HepG2 (cell line): Measurements from ENCODE around the gene SGK1. TPM values are rescaled to one million over a fixed set of nuclear protein-coding genes. Genes with fewer than 3 reads are reported as not detected.

ENCODE experiments used
- AHDC1 ChIP-seq: sonication (generic); formaldehyde crosslinking; IDR thresholded peaks from 2 replicates; pipeline ENCODE4 v1.5.1; 2020; ENCODE audit warnings: mild to moderate bottlenecking, missing genetic modification reagents, borderline replicate concordance
- ATF3 ChIP-seq: sonication (generic); formaldehyde crosslinking; IDR thresholded peaks from 2 replicates; pipeline ENCODE4 v1.4.0; 2020; ENCODE audit warnings: missing genetic modification reagents
- KLF6 ChIP-seq: IDR thresholded peaks from 2 replicates; pipeline ENCODE4 v1.8.0; 2016; ENCODE audit warnings: missing biosample characterization, missing genetic modification reagents
- MED1 ChIP-seq: sonication (generic); formaldehyde crosslinking; IDR thresholded peaks from 2 replicates; pipeline ENCODE4 v1.4.0; 2020; ENCODE audit warnings: missing genetic modification reagents
- RARG ChIP-seq: sonication (generic); formaldehyde crosslinking; IDR thresholded peaks from 2 replicates; pipeline ENCODE4 v1.4.0; 2020; ENCODE audit warnings: low read depth, mild to moderate bottlenecking, missing genetic modification reagents
- SIN3A ChIP-seq: IDR thresholded peaks from 2 replicates; pipeline ENCODE4 v1.6.1; 2011; ENCODE audit warnings: low read depth, mild to moderate bottlenecking, control low read depth, low read length, borderline replicate concordance
- TBX2 ChIP-seq: sonication (generic); formaldehyde crosslinking; IDR thresholded peaks from 2 replicates; pipeline ENCODE4 v1.5.0; 2020; ENCODE audit warnings: missing genetic modification reagents, mild to moderate bottlenecking, borderline replicate concordance
- USF2 ChIP-seq, 2 experiments: sonication (generic) in 1 of 2; formaldehyde crosslinking in 1 of 2; IDR thresholded peaks; 2 replicates each; pipeline versions ENCODE4 v1.5.1 to v1.6.1; 2011 to 2020; ENCODE audit warnings: borderline replicate concordance in 1 of 2, low read depth in 1 of 2, low read length in 1 of 2, mild to moderate bottlenecking in 1 of 2, missing genetic modification reagents in 1 of 2, moderate library complexity in 1 of 2
- YEATS2 ChIP-seq: sonication (generic); formaldehyde crosslinking; IDR thresholded peaks from 2 replicates; pipeline ENCODE4 v1.4.0; 2020; ENCODE audit warnings: missing genetic modification reagents, borderline replicate concordance
- ZMYM3 ChIP-seq: sonication (generic); formaldehyde crosslinking; IDR thresholded peaks from 2 replicates; pipeline ENCODE4 v1.5.1; 2020; ENCODE audit warnings: mild to moderate bottlenecking, missing genetic modification reagents
- ZNF17 ChIP-seq: sonication (generic); formaldehyde crosslinking; IDR thresholded peaks from 2 replicates; pipeline ENCODE4 v1.5.0; 2020; ENCODE audit warnings: mild to moderate bottlenecking, missing genetic modification reagents
- ZNF34 ChIP-seq: sonication (generic); formaldehyde crosslinking; IDR thresholded peaks from 2 replicates; pipeline ENCODE4 v1.4.0; 2020; ENCODE audit warnings: mild to moderate bottlenecking, missing genetic modification reagents, borderline replicate concordance
- ZNF362 ChIP-seq: sonication (generic); formaldehyde crosslinking; IDR thresholded peaks from 2 replicates; pipeline ENCODE4 v1.4.0; 2020; ENCODE audit warnings: missing genetic modification reagents, mild to moderate bottlenecking, borderline replicate concordance
- ZNF367 ChIP-seq: sonication (generic); formaldehyde crosslinking; IDR thresholded peaks from 2 replicates; pipeline ENCODE4 v1.4.0; 2020; ENCODE audit warnings: missing genetic modification reagents, borderline replicate concordance
- ZNF639 ChIP-seq: conservative IDR thresholded peaks from 2 replicates; pipeline ENCODE4 v1.6.1; 2018; ENCODE audit warnings: missing genetic modification reagents
- ZNF839 ChIP-seq: sonication (generic); formaldehyde crosslinking; IDR thresholded peaks from 2 replicates; pipeline ENCODE4 v1.4.0; 2020; ENCODE audit warnings: missing genetic modification reagents, mild to moderate bottlenecking, borderline replicate concordance
- ZSCAN9 ChIP-seq: IDR thresholded peaks from 2 replicates; pipeline ENCODE4 v1.6.1; 2016; ENCODE audit warnings: borderline replicate concordance
- polyA plus RNA-seq, 8 experiments: library from polyadenylated mRNA; depleted of rRNA in 3 of 8; stranded (reverse) in 7 of 8; unstranded in 1 of 8; fragments of >200 nt; fragmentation: Illumina TruSeq in 4 of 8; extraction: Trizol in 4 of 8; gene quantifications; 2 replicates each; pipeline versions ENCODE4 v1.2.1 to v1.2.3, GENCODE V29; 2011 to 2016; ENCODE audit warnings: low read depth in 4 of 8, missing spikeins in 1 of 8, mixed read lengths in 1 of 8; ENCODE audit not compliant: insufficient read depth in 1 of 8
- total RNA-seq, 5 experiments: library from RNA; depleted of rRNA; stranded (reverse); fragments of >200 nt; fragmentation: Illumina TruSeq; extraction: Trizol; gene quantifications; 2 replicates each; pipeline ENCODE4 v1.2.3, GENCODE V29; 2016; ENCODE audit warnings: low read depth in 1 of 5

The SGK1 gene
- total and polyA plus RNA-seq, 2 of the 13 experiments (the other 11 are each of a cell fraction or from before 2014, with no cell fraction given) = 56.1 to 56.2 TPM

- TF ChIP-seq MED1 (CRISPR knock-in tag) = peak; percentile 99
- peak; percentile 66; the same call in 1 of the 2 replicates for TF ChIP-seq ZNF362 (CRISPR knock-in tag)
- TF ChIP-seq ZMYM3 (CRISPR knock-in tag) = no peak
- 0 out of 2 replicates have a peak, but pooled peaks have one; percentile 38 for TF ChIP-seq KLF6
- peak; percentile 89; the same call in 1 of the 2 replicates for TF ChIP-seq ATF3 (CRISPR knock-in tag)
- TF ChIP-seq AHDC1 (CRISPR knock-in tag) = peak; percentile 95
- peak; percentile 41; the same call in 1 of the 2 replicates for TF ChIP-seq YEATS2 (CRISPR knock-in tag)
- no peak for TF ChIP-seq USF2 (IDR thresholded peaks at IDR 0.05; ENCODE audit: low read depth, low read length)
- TF ChIP-seq USF2 (CRISPR knock-in tag; IDR thresholded peaks at IDR 0.05; ENCODE audit: borderline replicate concordance) = no peak
- TF ChIP-seq ZNF639 (CRISPR knock-in tag) = 0 out of 2 replicates have a peak, but pooled peaks have one; percentile 41
- TF ChIP-seq ZNF367 (CRISPR knock-in tag) = no peak
- no peak for TF ChIP-seq SIN3A
- TF ChIP-seq ZNF34 (CRISPR knock-in tag) = no peak
- TF ChIP-seq ZNF839 (CRISPR knock-in tag) = no peak
- peak; percentile 85 for TF ChIP-seq TBX2
- TF ChIP-seq RARG (CRISPR knock-in tag) = no peak
- peak; percentile 75; the same call in 1 of the 2 replicates for TF ChIP-seq ZSCAN9 (CRISPR knock-in tag)
- no peak for TF ChIP-seq ZNF17 (CRISPR knock-in tag)
Observed at GRCh38 chr6:134198093-134198492, 119.8 kb downstream of the SGK1 start (continued).
